Right hindlimb (tissue), 1 donor: ENCODE data around the gene MYOM3.
A peak's percentile ranks its signal among the peaks of the same experiment; 100 is the strongest.

Experiments used
- DNase-seq: peaks from one replicate; pipeline ENCODE4 v3.0.0-alpha.2; 2018

MYOM3 gene

DNA sequence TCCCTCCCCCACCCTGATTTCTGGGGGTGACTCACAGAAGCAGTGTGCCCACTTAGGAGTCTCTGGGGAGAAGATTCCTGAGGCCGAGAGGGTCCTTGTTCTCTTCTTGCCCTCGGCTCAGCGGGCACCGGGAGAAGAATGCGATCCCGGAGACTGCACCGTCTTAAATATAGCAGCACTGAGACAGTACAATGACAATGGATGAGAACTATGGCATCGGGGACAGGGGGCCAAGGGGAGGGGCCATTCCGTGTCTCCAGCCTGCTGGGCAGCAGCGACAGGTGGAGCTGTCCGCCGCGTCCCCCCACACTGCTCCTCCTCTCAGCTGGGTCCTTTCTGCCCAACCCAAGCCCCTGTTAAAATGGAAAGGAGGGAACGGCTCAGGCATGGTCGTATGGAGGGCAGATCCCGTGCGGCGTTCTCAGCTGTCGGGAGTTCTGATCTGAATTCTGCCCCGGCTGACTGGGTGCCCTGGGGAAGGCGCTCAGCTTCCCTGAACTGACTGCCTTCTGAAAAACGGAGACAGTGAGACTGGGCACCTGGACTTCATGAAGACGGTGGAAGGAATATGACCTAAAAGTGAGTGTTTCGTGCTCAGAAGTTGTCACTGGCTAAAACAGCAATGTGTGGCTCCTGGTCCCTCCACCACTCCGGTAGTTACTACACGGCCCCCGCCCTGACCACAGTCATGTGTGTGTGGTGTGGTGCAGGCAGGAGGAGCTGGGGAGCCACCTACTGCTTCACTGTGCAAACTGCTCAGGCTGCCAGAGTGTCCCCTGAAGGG lies at the start of gene MYOM3:
Gene MYOM3, minus strand, starts transcription at position 140 of the 784 bp plus-strand sequence. CDS start 3,499 bp downstream, outside the sequence.
- peak; percentile 82 for DNase-seq

DNA sequence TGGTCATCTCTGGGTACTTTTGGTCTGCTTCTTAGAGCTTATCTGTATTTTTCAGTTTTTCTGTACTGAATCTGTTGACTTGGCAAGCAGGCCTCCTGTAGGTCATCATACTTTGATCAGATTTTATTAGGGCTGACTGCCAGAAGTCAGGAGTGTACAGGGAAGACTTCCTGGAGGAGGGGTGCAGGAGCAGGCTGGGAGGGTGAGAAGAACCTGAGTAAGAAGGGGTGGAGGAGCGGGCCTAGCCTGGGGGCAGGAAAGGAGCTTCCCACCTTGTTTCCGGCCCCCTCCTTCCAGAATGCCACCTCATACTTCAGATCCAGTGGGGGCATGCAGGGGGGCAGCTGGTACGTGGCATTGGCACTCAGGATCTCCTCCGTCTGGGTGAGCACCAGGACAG lies 49.3 kb upstream of the MYOM3 start:
- DNase-seq = no peak

DNA sequence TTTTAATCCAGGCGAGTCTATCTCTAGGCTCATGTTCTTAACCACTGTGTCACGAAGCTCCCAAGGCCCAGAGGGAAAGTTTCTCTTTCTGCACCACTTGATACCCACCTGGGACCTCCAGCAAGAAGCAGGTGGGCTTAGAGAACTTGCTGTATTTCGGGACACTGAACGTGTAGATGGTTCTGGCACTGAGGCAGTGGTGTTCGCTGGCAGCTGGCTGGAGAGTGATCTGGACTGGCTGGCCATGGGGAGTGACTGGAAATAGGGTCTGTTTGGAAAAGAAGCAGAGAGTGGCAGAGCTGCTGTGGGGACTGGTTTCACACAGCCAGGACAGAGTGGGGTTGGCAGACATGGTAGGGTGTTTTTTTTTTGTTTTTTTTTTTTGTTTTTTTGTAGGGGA lies 47.4 kb upstream of the MYOM3 start:
- DNase-seq = no peak

DNA sequence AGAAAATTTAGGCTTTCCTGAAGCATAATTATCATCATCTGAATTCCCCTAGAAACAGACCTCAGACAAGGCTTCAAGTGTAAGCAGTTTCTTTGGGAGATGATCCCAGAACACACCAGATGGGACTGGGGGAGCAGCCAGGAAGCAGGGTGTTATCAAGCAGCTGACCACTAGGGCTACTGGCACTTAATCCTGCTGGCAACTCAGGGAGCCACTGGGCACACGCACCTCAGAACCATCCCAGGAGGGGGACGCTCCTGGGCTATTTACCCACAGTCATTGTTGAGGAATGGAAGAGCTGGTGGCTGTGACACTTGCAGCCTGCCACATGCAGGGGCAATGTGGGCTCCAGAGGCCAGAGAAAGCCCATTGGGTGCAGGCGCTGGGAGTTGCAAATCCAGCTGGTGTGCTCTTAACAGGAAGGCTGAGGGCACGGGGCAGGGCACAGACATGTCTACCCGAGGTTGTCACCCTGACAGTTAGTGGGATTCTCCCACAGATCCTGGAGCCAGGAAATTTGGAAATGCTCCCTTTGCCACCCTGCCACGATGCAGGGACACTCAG lies 46.1 kb upstream of the MYOM3 start:
- no peak for DNase-seq

DNA sequence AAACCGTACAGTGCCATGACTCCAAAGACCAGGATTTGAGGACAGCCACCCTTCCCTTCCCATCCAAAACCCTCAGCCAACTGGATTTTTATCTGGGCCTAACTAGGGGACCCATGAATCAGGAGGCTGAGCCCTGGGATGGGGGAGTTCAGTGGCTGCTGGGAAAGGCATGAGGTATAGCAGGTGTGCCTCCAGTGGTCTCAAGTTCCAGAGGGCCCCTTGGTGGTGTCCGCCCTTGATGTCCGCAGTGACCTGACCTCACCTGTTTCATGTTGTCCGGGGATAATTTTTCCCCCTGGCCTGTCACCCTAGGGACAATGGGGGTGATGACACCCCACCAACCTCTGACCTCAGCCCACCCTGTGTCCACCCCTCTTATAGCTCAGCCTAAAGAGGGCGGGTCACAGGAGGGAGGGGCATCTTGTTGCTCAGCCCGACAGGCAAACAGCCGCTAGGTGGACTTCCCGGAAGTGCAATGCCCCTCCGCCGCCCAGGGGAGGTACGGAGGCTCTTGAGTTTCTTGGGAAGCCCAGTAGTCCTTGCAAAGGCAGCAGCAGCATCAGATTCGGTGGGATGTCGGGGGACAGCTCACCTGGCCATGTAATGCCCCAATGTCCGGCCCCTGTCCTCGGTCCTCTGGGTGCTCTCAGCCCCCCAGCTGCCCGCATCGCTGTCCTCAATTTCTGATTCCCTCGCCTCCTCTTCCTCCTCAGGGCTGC lies 44.8 kb upstream of the MYOM3 start:
- no peak for DNase-seq

DNA sequence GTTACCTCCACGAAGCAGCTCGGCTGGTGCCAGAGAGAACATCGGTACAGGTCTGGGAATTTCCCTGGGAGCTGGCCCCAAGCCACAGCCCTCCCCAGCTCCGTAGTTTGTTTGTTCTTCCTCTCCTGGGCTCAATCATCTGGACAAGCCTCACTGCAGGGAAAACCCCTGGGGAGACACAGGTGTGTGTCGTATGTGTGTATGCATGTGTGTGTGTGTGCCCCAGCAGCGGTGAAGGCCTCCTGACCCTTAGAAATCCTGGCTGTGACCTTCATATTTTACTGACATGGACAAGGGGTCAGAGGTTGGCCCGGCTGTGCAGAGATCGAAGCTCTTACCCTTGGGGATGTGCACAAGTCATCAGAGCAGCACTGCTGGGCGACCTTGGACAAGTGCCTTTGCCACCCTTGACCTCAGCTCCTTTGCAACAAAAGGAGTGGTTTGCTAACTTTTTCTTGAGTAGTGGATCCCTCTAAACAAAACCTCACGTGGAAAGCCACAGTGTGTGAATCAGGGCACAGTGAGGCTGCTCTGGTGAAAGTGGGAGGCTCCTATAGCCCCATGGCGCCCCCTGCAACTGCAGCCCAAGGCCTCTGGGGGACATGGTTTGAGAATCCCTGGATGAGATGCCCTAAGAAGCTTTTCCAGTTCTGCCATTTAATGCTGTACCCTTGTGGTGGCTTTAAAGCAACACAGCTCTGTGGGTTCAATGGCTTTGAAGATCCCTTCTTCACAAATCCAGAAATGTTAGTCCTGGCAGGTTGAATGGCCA lies 43.3 kb upstream of the MYOM3 start:
- DNase-seq = no peak

DNA sequence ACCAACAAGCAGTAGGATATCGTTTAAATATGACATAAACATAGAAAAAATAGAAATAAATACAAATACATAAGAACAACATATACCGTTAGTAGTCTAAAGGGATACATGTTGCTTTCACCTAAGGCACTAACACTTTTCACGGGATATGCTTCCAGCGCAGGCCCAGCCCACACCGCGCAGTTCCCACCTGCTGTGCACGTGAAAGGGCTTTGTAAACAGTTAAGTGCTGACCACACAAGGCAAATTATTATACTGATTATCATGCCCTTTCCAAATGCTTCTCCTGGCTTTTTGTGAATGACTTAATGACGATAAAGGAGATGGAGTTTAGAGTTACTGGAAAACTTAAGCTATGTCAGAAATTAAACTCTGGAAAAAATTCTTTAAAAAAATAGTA lies 42.3 kb upstream of the MYOM3 start:
- DNase-seq = no peak

DNA sequence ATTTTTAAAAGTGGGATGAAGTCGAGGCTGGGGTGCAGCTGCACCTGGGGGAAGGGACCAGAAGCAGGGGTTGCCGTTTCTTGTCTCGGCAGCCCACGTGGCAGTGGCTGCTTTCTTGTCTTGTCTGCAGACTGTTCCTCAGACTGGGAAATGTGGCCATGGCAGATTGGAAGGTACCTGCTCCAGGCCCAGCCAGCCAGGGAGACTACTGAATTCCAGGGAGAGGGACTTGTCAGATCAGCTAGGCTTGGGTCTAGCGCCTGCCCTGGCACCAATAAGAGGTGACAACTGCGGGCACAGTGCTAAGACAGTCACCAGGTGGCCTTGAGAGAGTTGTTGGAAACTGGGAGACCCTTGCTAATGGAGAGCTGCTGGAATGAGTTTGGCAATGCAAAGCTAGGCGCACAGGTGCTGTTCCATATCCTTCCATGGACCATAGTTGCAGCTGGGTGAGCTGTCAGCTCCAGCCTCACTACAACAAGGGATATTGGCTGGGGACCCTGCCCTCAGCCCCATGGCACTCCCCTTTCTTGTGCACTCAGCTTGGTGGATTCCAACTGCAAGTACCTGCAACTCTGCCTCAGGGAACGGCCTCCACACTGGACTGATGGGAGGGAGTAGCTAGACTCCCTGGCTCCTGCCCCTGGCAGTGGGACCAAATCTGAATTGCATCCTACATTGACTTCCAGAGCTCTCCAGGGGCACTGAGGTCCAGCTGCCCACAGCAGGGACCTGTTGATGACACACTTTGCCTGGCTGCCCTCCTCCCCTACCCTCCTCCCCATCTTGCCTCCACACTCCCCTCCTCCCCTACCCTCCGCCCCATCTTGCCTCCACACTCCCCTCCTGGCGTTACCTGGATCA lies 40.9 kb upstream of the MYOM3 start:
- no peak for DNase-seq

DNA sequence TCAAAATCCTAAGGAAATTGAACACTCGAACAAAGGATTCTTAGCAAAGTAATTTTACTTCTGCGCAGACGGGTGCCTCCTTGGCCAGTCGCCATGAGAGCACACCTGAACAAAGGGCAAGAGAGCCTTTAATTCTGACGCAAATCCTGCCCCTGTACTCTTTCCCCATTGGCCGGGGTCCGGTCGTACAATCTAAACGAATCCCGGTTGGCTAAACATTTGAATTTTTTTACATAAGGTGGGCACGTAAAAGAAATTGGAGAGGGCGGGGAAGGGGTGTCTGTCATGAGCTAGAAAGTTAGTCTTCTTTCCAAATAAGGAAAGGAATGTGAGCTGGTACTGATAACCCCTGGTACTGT lies 39.2 kb upstream of the MYOM3 start:
- DNase-seq = no peak

DNA sequence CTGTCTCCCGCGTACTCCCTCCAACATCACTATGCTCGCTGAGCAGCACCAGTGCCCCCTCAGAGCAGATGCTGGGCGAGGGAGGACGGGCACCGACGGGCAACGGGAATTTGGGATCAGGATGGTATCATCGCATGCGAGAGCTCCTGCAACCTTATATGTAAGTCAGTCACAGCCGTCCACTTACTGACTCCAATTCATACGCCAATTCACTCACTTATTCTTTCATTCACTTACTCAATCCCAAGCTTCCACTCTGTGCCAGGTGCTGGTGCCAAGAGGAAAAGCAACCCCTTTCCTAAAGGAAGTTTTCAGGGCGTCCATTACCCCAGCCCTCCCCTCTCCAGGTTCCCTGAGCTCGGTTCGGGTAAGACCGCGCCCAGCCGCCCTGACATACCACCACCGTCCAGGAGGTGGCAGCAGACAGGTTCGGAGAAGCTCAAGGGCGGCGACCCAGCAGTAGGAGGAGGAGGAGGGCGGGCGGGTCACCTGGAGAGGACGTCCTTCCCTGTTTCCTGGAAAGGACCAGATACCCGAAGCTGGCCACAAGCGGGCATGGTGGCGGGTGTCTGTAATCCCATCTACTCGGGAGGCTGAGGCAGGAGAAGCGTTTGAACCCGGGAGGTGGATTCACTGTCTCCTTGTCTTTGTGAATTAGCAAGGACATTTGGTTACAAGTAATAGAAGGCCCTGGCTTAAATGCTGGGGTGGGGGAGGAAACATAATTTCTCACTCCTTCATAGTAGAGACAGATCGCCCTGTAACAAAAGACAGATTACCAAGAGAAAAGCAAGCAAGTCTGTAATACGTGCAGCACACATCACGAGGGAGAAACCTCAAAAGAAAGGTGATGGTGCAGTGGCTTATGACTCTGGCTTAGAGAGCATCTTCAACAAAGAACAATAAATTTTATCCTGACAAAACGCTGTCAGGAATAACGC lies 38.6 kb upstream of the MYOM3 start:
- peak; percentile 88 for DNase-seq

DNA sequence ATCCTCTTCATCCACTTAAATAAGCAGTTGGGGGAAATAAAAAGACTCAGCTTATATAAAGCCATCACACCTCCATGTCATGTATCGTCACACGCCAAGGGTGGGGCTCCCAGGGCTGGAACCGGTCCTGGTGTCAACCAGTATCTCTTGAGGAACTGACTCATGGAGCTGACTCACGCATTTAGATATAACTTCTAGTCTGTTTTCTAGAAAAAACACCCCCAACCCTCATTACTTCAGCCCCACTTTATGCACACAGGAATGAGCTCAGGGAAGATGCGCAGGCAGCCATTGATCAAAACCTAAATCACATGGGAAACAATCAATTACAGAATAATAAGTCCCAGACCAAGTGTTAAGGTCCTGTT lies 37.9 kb upstream of the MYOM3 start:
- no peak for DNase-seq

DNA sequence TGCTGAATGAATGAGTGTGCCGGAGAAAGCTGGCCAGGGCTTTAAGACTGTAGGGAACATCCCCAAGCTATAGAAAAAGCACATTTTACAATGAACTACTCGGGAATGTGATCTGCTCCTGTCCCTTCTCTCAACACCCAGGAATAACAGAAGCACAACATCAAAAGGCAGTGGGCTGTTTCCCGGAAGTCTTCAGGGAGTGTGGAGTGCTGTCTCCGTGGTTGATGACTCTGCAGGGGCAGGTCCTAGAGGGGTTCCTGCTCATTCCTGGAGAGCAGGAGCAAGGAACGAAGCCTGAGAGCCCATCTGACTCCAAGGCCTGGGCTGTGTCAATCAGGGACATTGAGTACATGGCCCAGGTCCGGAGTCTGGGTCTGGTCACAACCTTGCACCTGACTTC lies 35.9 kb upstream of the MYOM3 start:
- DNase-seq = no peak

DNA sequence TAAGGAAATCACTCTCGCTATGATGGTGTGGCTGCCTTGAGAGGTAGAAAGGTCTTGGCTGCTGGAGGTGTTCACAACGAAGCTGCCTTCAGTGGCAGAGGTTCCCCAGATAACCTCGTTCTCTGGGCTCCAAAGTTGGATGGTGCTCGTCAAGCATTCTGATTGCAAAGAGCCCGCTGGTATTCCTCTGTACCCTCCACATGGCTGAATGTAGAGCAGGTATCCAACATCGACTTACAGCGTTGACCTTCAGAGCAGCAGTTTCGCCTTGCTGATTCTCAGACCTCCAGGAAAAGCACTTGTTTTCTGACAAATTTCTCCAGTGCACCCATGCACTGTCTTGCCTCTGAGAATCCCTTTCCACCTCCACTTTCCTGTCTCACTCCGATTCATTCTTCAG lies 35.3 kb upstream of the MYOM3 start:
- no peak for DNase-seq

DNA sequence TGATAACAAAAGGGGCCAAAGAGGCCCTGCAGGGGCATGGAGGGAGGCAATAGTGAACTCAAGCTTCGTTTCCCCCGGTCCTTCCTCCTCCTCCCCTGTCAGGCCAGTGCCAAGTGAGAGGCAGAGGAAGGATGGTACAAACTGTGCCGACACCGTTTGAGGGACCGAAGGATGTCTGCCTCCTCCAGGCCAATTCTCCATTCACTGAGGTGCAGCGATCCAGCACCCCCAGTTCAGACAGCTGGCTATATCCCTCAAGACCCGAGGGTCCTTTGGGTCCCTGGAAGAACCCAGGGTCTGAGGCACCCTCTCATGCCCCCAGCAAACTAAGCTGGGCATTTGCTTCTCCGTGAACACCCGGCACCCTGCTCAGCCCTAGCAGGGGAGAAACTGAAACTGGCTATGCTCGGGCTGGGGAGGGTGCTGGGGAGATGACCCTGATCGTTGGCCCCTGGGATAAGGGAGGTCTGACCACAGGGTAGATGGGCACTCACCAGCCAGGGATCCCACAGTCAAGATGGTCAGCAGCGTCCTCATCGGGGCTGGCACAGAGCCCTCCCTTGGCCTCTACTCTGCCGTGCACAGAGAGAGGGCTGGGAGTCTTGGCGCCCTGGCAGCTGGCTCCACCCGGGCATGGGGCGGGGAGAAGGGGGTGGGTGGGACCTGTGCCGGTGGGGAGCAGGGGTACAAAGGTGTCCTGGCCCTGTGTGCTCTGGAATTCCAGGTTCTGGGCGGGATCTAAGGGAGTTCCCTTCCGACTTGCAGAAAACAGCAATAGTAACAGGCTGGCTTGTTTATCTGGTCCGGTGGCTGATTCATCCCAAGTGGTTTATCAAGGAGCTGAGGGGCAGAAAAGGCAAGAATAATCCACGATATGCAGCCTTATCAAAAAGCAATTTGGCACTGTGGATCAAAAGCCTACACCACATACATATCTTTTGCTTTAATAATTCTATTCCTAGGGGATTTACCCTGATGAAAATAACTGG lies 30.9 kb upstream of the MYOM3 start, which contains the start of gene IL22RA1:
Gene IL22RA1, minus strand, starts transcription at position 595 of the 989 bp plus-strand sequence. Its CDS starts 58 bp downstream, at position 537.
- no peak for DNase-seq

DNA sequence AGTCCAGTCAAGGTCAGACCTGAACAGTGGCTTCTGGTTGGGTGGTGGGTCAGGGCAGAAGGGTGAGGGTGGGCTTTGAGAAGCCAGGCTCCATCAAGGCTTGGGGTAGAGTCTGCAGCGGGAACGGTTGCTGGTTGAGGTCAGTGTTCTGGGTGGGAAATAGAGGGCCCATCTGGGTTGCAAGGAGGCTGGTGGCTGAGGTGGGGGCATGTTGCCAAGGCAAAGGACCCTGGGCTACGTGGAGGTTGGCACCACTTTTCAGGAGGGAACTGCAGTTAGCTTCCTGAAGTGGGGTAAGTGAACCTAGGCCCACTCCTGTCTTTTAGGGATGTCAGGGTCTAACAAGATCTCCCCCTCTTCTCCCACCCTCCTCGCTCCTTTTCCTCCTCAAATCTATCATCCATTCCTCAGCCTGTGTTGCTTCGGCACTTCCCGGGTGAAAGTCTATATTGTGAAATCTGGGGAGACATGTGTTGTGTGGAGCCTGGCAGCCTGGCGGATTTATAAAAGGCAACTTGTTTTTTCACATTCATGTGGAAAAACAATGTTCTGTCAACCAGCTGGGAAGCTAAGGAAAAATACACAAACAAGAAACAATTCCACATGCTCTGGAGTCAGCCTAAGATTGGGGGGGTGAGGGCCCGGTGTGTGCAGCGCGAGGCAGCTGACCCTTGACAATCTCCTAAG lies 29.5 kb upstream of the MYOM3 start:
- DNase-seq = no peak

DNA sequence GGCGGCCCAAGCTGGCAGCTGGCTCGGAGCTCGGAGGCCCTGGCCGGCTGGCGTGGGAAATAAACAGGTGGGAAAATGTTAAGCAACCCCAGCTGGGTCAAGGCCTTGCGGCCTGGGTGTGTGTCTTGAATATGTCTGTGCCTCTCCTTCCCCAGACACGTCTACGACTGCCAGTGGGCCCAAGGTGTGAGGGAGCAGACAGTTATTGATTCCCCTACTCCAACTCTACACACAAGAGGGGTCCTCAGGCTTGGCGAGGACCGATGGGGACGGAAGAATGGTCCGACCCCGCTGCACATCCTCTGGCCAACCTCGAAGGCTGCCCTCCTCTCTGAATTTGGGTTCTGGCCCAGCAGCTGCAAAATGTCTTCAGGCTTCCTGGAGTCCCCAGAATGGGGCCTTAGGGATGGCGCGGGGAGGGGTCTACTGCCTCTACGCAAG lies 28.8 kb upstream of the MYOM3 start:
- no peak for DNase-seq

DNA sequence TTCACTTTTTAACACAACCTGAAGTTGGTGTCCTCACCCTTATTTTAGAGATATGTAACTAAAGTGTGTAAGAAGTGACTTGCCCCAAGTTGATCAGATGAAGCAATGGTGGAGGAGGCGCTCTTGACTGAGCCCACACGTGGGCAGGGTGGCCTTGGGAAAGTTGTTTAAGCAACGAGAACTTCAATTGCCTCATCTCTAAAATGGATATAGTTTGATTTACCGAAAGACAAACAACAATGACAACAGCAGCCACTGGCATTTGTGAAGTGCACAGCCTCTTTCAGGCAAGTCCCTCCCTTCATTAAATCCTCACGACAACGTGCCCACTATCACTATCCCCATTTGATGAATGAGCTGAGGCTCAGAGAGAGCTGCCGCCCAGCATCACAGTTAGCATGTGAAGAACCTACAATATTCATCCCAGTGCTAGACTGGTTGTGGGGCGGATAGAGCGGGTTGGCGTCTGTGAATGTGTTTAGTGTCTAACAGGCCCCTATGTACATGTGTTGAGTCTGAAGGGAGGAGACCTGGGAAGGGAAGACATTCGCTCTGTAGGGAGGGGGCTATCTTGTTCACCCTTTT lies 28.0 kb upstream of the MYOM3 start:
- DNase-seq = no peak

DNA sequence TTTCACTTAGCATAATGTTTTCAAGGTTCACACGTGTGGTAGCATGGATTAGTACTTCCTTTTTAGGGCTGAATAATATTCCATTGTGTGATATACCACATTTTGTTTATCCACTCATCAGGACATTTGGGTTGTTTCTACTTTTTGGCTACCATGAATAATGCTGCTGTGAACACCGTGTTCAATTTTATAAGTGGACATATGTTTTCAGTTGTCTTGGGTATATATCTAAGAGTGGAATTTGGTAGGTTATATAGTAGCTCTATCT lies 27.2 kb upstream of the MYOM3 start:
- DNase-seq = no peak
